Stimulated activated CD8-positive, alpha-beta memory T cell treated with anti-CD3 and anti-CD28 coated beads, Interleukin-12 subunit alpha, Interleukin-12 subunit beta, amount 100 ng/mL, for 24 hours (primary cell): ENCODE results near the gene NACA2.
"Not testable (repeated sequence)": the region's sequence is repeated elsewhere in the genome, so short reads cannot be mapped to it uniquely, and the experiment has no call there.

Experiments used
- DNase-seq: peaks from one replicate; pipeline ENCODE4 v3.0.0-alpha.2; 2020; ENCODE audit errors: extremely low read depth

Gene NACA2

GRCh38 chr17:61591018-61591417 lies at the start of gene NACA2:
TSS of gene NACA2 (minus strand) at chr17:61591219. CDS start at chr17:61591180, 39 bp downstream.
- no peak for DNase-seq

- DNase-seq: no peak
Observed at GRCh38 chr17:61639818-61640217, 48.8 kb upstream of the NACA2 start.

- DNase-seq: no peak
Observed at GRCh38 chr17:61638087-61638486, 47.1 kb upstream of the NACA2 start.

- DNase-seq: no peak
Observed at GRCh38 chr17:61635913-61636432, 45.0 kb upstream of the NACA2 start.

- no peak for DNase-seq
Observed at GRCh38 chr17:61634942-61635538, 44.0 kb upstream of the NACA2 start.

- DNase-seq: no peak
Observed at GRCh38 chr17:61634011-61634539, 43.1 kb upstream of the NACA2 start.

GRCh38 chr17:61632826-61633225 lies 41.8 kb upstream of the NACA2 start:
- no peak for DNase-seq

GRCh38 chr17:61631800-61632199 lies 40.8 kb upstream of the NACA2 start:
- DNase-seq: no peak

- DNase-seq: not testable (repeated sequence)
Observed at GRCh38 chr17:61628158-61628557, 37.1 kb upstream of the NACA2 start.

GRCh38 chr17:61627658-61628057 lies 36.6 kb upstream of the NACA2 start:
- no peak for DNase-seq

GRCh38 chr17:61627125-61627524 lies 36.1 kb upstream of the NACA2 start:
- DNase-seq: no peak

GRCh38 chr17:61625564-61625963 lies 34.5 kb upstream of the NACA2 start:
- no peak for DNase-seq

GRCh38 chr17:61624951-61625350 lies 33.9 kb upstream of the NACA2 start:
- no peak for DNase-seq

- DNase-seq: no peak
Observed at GRCh38 chr17:61621317-61621716, 30.3 kb upstream of the NACA2 start.

- DNase-seq: no peak
Observed at GRCh38 chr17:61619953-61620352, 28.9 kb upstream of the NACA2 start.

- no peak for DNase-seq
Observed at GRCh38 chr17:61619493-61619892, 28.5 kb upstream of the NACA2 start.

GRCh38 chr17:61618950-61619349 lies 27.9 kb upstream of the NACA2 start:
- DNase-seq: no peak

- no peak for DNase-seq
Observed at GRCh38 chr17:61617330-61617729, 26.3 kb upstream of the NACA2 start.

GRCh38 chr17:61616783-61617182 lies 25.8 kb upstream of the NACA2 start:
- DNase-seq: no peak

GRCh38 chr17:61614219-61614618 lies 23.2 kb upstream of the NACA2 start:
- DNase-seq: no peak

GRCh38 chr17:61611323-61611722 lies 20.3 kb upstream of the NACA2 start:
- no peak for DNase-seq

GRCh38 chr17:61605692-61606091 lies 14.7 kb upstream of the NACA2 start:
- DNase-seq: no peak

GRCh38 chr17:61601297-61601696 lies 10.3 kb upstream of the NACA2 start:
- no peak for DNase-seq

- no peak for DNase-seq
Observed at GRCh38 chr17:61600621-61601020, 9.6 kb upstream of the NACA2 start.
